Small intestine (tissue), 7 donors: ENCODE measurements around the gene RICTOR. TPM values are rescaled to one million over a fixed set of nuclear protein-coding genes. Genes with fewer than 3 reads are reported as not detected.

Source experiments
- DNase-seq, 2 donors: peaks; one replicate each; pipeline versions ENCODE4 v3.0.0 to v3.0.0-alpha.2; 2013
- FAIRE-seq: peaks from 2 replicates; lab custom pipeline; 2012; peaks lifted over from hg19 to GRCh38; lab: Jason Lieb, UNC
- H3K27ac ChIP-seq, 3 donors: one replicate each; pipeline ENCODE4 v1.5.1; 2013; ENCODE audit warnings: low read length in 2 of 3, mild to moderate bottlenecking in 2 of 3, control low read depth in 1 of 3, inconsistent platforms in 1 of 3, low read depth in 1 of 3, moderate library complexity in 1 of 3
- H3K27me3 ChIP-seq, 3 donors: one replicate each; pipeline ENCODE4 v1.6.1; 2013; ENCODE audit warnings: low read length in 3 of 3, inconsistent platforms in 1 of 3; ENCODE audit not compliant: control insufficient read depth in 3 of 3, insufficient read depth in 3 of 3
- H3K36me3 ChIP-seq, 3 donors: one replicate each; pipeline ENCODE4 v1.6.1; 2013; ENCODE audit warnings: low read length in 3 of 3, inconsistent platforms in 1 of 3, low read depth in 1 of 3, mild to moderate bottlenecking in 1 of 3, moderate library complexity in 1 of 3; ENCODE audit not compliant: control insufficient read depth in 3 of 3, insufficient read depth in 2 of 3
- H3K4me1 ChIP-seq, 3 donors: one replicate each; pipeline ENCODE4 v1.6.1; 2013; ENCODE audit warnings: low read length in 2 of 3, inconsistent platforms in 1 of 3, low read depth in 1 of 3, mild to moderate bottlenecking in 1 of 3, moderate library complexity in 1 of 3; ENCODE audit not compliant: control insufficient read depth in 3 of 3, insufficient read depth in 2 of 3
- H3K4me3 ChIP-seq, 3 donors: one replicate each; pipeline ENCODE4 v1.5.1; 2013; ENCODE audit warnings: low read length in 3 of 3, control low read depth in 1 of 3, inconsistent platforms in 1 of 3, low read depth in 1 of 3, mild to moderate bottlenecking in 1 of 3, moderate library complexity in 1 of 3
- H3K9me3 ChIP-seq, 2 donors: one replicate each; pipeline ENCODE4 v1.6.1; 2013; ENCODE audit warnings: low read depth in 1 of 2, low read length in 1 of 2; ENCODE audit not compliant: control insufficient read depth in 2 of 2, insufficient read depth in 1 of 2
- WGBS, 3 donors: extraction: QIAGEN DNeasy Blood & Tissue Kit; methylation state at CpG; one replicate each; pipeline ENCODE4 v1.1.7; 2013; 5-methylcytosine and 5-hydroxymethylcytosine counted together
- polyA plus RNA-seq, 4 donors: library from polyadenylated mRNA; stranded (reverse) in 3 of 4; unstranded in 1 of 4; fragments of 200-250 nt in 3 of 4; fragments of 120-200 nt in 1 of 4; gene quantifications; one replicate each; pipeline versions ENCODE4 v1.2.1 to v1.2.3, GENCODE V29; 2013
- donor health status: healthy with polysubstance abuse.
- donor health status: control.
- donor health status: control.
- donor health status: Bipolar disorder and iron deficiency.
- donor health status: healthy.

Gene RICTOR
- polyA plus RNA-seq, 4 donors, result 2.4 to 20.2 (median 3.3) TPM

DNA sequence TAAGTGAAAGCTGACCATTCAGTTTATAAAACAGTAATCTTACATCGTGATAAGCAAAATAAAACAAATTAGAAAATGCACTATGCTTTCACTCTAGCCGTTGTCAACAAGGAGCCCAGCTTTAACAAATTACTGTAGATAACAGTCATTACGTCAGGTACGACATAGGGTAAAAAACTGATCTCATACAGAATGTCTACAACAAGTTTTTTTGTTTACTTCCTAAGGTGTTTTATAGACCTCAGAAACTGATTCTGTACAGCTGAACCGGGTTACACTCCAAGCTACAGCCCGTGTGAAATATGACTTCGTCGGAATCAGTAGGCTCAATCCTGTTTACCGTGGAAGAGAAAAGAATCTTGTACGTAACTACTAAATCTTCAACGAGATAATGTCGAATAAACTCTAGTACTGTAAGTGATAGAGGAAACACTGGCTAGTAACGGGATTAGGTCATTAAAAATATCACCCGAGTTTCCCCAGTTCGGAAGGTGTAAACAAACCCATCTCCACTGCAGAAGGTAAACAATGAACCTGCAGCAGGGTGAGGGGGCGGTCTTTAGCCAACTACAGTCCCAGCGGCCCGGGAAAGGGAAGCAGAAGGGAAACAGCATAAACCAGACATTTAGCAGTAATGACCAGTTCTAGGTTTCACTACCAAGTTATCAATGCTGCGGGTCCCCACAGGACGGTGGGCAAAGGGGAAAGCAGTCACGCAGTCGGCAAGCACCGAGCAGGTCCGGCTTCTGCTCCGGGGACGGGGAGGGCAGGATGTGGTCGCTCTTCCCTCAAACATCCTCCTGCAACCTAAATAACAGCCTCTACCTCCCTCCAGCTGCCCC lies 1.1 kb downstream of the RICTOR start:
- H3K27ac ChIP-seq, result peak overlapping the region; percentile 88 to 100 (median 99)
- no peaks in the 10 kb centered on the region for H3K27me3 ChIP-seq
- no peak for FAIRE-seq
- peak; percentile 48 to 77 for DNase-seq
- H3K9me3 ChIP-seq, result no peaks in the 10 kb centered on the region
- H3K36me3 ChIP-seq, result no peaks in the 10 kb centered on the region
- H3K4me1 ChIP-seq, result no peaks in the 10 kb centered on the region
- H3K4me3 ChIP-seq, result peak overlapping the region; percentile 88 to 99 (median 94)
- WGBS, 3 donors, result 1 to 3% (median 1%) methylated on average over 27 of the region's 27 CpGs

DNA sequence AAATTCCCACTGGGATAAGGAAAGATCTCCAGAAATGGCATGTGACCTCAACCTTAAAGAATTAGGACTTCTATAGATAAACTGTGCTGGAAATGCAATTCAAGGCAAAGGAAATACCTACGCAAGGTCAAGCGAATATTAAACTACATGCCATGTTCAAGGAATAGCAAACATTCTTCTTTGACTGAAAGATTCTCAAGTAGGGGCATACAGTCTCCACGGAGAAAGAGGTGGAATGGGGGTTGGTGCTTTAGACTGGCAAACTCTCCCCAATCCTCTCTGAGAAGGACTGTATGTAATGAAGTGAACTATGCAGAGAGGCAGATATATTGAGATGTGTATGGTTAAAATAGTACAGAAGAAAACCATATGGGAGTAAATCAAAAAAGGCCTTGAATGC lies 6.1 kb downstream of the RICTOR start:
- 93 to 99% (median 97%) methylated on average over 3 of the region's 3 CpGs for WGBS, 3 donors
- no peak overlapping the region for H3K4me3 ChIP-seq

DNA sequence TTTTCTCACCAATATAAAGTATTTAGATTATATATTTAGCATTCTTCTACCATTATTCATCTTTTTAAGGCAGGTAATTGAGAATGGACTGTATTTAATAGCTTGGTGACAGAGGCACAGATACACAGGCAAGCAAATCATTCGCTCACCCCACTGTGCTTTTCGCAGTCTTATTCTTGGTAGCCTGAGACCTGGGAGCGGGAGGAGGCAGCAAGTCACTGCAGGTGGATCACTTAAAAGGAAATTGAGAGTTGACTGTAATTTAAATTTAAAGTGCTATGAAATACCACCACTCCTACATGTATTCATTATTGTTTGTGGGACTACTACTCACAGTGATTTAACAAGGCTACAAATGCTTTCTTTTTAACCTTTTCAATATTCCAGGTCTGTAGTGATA lies 9.7 kb downstream of the RICTOR start:
- H3K36me3 ChIP-seq, result peaks cover 0 to 7% (median 5%) of the 10 kb centered on the region in 3 donors
- H3K9me3 ChIP-seq, result peaks cover 0 to 11% of the 10 kb centered on the region in 2 donors
- DNase-seq (no peak), FAIRE-seq (no peak)
- no peak overlapping the region for H3K4me3 ChIP-seq
- peaks cover 2 to 27% (median 3%) of the 10 kb centered on the region in 3 donors for H3K4me1 ChIP-seq
- H3K27ac ChIP-seq, result no peak overlapping the region
- 96 to 97% (median 96%) methylated on average over 3 of the region's 3 CpGs for WGBS, 3 donors
- H3K27me3 ChIP-seq, result no peaks in the 10 kb centered on the region

More for the DNA sequence above, 6.1 kb downstream of the RICTOR start:
- H3K27me3 ChIP-seq, result no peaks in the 10 kb centered on the region
- no peak overlapping the region for H3K27ac ChIP-seq
- no peak for DNase-seq
- no peak for FAIRE-seq
- peaks cover 0 to 11% of the 10 kb centered on the region in 2 donors for H3K9me3 ChIP-seq
- H3K36me3 ChIP-seq, result peaks cover 0 to 7% (median 5%) of the 10 kb centered on the region in 3 donors
- H3K4me1 ChIP-seq, result peaks cover under 1 to 17% (median under 1%) of the 10 kb centered on the region in 3 donors

DNA sequence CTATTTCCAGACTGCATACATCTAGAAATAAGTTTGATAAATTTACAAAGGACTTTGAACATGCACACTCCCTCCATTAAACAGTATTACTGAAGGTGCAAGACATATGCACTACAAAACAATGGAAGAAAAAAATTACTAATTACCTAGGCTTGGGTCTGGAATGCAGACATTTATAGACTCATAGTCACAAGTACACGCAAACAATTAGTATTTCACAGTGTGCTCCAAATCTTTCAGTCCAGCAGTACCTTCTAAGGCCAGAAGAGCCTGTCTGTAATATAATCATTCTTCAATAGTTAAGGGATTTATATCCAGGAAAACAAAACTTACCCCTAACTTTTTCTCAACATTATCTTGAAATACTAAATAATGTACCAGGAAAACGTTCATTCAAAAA lies 11.2 kb downstream of the RICTOR start:
- DNase-seq (peak; percentile 29 to 41), FAIRE-seq (no peak)
- H3K27me3 ChIP-seq, result no peaks in the 10 kb centered on the region
- H3K36me3 ChIP-seq, result peaks cover 0 to 7% (median 5%) of the 10 kb centered on the region in 3 donors
- H3K4me1 ChIP-seq, result peaks cover 2 to 27% (median 3%) of the 10 kb centered on the region in 3 donors
- 13 to 53% (median 26%) methylated on average over 2 of the region's 2 CpGs for WGBS, 3 donors
- peak overlapping the region in 1 of 3 donors; percentile 13 for H3K27ac ChIP-seq
- no peak overlapping the region for H3K4me3 ChIP-seq
- peaks cover 0 to 11% of the 10 kb centered on the region in 2 donors for H3K9me3 ChIP-seq

DNA sequence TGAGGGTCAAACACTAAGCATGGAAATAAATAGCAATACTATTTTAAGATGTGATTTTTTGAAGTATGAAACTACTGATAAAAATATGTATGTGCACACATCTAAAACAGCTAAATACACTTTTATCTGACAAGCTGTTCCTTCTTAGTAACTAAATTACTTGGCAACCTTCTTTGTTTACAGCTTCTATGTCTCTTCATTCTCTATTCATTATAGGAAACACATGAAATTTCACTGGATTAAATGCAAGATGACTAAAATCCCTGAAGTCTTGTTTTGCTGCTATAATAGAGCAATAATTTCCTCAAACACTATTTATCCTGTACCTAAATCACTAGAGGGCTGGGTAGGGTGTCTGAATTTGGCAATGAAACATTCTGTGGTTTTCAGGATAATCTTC lies 11.7 kb downstream of the RICTOR start:
- Histone ChIP-seq H3K9me3 (peaks cover 0 to 11% of the 10 kb centered on the region in 2 donors), H3K27ac (no peak overlapping the region), H3K4me3 (no peak overlapping the region), H3K4me1 (peaks cover 2 to 27% (median 3%) of the 10 kb centered on the region in 3 donors), H3K36me3 (peaks cover 0 to 7% (median 5%) of the 10 kb centered on the region in 3 donors), H3K27me3 (no peaks in the 10 kb centered on the region)
- DNase-seq (no peak), FAIRE-seq (no peak)

DNA sequence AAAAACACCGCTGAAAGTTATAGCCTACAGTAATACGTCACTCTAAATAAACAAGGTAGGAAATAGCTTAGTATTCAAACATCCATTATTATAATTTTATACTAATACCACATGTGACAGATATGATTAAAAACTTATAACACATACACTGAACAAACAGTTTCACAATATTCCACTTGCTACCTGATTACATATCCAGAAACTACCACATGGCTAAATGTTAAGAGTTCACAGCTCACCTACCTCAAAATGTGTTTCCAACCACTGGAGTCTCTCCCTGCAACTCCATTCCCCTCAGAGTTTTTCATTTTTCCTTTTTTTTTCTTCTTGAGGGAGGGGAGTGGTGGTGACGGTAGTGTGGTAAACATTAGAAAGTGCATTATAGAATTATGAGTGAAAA lies 12.1 kb downstream of the RICTOR start:
- H3K4me3 ChIP-seq, result no peak overlapping the region

DNA sequence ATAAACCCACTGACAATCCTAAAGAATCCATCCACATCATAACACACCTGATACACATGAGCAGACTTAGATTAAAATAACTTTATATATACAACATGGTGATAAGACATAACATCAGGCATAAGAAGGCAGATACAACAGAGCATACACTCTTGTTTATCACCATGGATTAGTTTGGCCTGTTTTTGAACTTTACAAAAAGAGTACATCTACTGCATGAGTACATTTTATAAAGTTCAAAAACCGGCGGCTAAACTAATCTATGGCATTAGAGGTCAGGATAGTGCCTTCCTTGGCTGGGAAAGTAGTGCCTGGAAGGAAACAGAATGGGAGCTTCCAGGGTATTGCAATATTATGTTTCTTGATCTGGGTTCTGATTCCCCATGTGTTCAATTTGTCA lies 15.1 kb downstream of the RICTOR start:
- no peak overlapping the region for H3K27ac ChIP-seq
- no peak for FAIRE-seq
- peaks cover 2 to 14% (median 3%) of the 10 kb centered on the region in 3 donors for H3K4me1 ChIP-seq
- no peak overlapping the region for H3K4me3 ChIP-seq
- WGBS, 3 donors, result 55 to 76% (median 70%) methylated on average over 2 of the region's 2 CpGs
- peaks cover 0 to 4% (median 3%) of the 10 kb centered on the region in 3 donors for H3K36me3 ChIP-seq
- H3K27me3 ChIP-seq, result no peaks in the 10 kb centered on the region
- DNase-seq, result no peak
- no peaks in the 10 kb centered on the region for H3K9me3 ChIP-seq

More for the DNA sequence above, 12.1 kb downstream of the RICTOR start:
- WGBS, 3 donors, result 82 to 87% (median 82%) methylated on average over 3 of the region's 3 CpGs
- Histone ChIP-seq H3K4me1 (peaks cover 2 to 27% (median 3%) of the 10 kb centered on the region in 3 donors), H3K36me3 (peaks cover 0 to 7% (median 4%) of the 10 kb centered on the region in 3 donors), H3K27ac (no peak overlapping the region), H3K27me3 (no peaks in the 10 kb centered on the region), H3K9me3 (peaks cover 0 to 11% of the 10 kb centered on the region in 2 donors)
- FAIRE-seq (no peak), DNase-seq (no peak)

DNA sequence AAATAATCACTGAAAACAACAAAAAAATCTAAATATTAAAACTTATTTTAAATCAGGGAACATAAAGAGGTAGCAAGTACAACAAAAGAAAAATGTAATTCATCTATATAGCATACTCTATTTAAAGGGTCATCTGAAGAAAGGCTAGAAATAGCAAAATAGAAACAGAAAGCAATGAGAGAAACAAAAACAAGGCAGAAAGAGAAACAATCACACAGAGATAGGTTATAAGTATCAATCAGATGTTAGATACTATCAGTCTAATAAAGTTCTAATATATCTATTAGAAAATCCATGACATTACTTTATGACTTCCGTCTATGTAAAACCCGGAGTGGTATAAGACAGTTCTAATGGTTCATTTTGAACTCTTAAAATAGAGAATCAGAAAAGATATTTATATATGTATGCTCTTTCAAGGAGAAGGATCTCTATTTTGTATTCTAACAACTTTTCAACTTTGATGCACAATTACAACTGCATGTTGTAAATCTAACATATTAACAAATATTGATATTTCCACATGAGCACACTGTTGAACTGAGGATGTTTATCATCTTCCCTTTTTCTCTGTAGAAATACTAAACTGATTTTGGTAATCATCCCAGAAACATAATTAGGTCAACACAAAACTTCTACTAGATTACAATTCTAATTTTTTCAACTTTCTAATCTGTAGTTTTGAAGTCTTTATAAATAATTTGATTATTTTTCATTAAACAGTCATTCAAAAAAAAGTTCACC lies 15.8 kb downstream of the RICTOR start:
- Histone ChIP-seq H3K9me3 (no peaks in the 10 kb centered on the region), H3K27ac (no peak overlapping the region), H3K4me1 (peaks cover 2 to 12% (median 3%) of the 10 kb centered on the region in 3 donors), H3K36me3 (peaks cover 0 to 4% (median 3%) of the 10 kb centered on the region in 3 donors), H3K27me3 (no peaks in the 10 kb centered on the region), H3K4me3 (peak overlapping the region in 1 of 3 donors; percentile 38)
- FAIRE-seq (no peak), DNase-seq (no peak)
- 25 to 40% (median 38%) methylated on average over 2 of the region's 2 CpGs for WGBS, 3 donors
